Subcutaneous abdominal adipose tissue (tissue), 5 donors: ENCODE data around the gene RPS19.
A peak's percentile ranks its signal among the peaks of the same experiment; 100 is the strongest.

Source experiments
- H3K27ac ChIP-seq: one replicate; pipeline ENCODE4 v1.7.0; 2013; ENCODE audit warnings: low read depth, mild to moderate bottlenecking, inconsistent platforms, low read length, moderate library complexity
- H3K27me3 ChIP-seq, 5 donors: one replicate each; pipeline ENCODE4 v1.7.0; 2013; ENCODE audit warnings: low read length in 5 of 5, inconsistent platforms in 1 of 5; ENCODE audit not compliant: control insufficient read depth in 5 of 5, insufficient read depth in 4 of 5
- H3K36me3 ChIP-seq, 5 donors: one replicate each; pipeline ENCODE4 v1.7.0; 2013; ENCODE audit warnings: low read length in 5 of 5; ENCODE audit not compliant: control insufficient read depth in 5 of 5, insufficient read depth in 5 of 5
- H3K4me1 ChIP-seq, 5 donors: one replicate each; pipeline ENCODE4 v1.7.0; 2013; ENCODE audit warnings: low read length in 5 of 5, mild to moderate bottlenecking in 3 of 5, moderate library complexity in 1 of 5; ENCODE audit not compliant: control insufficient read depth in 5 of 5, insufficient read depth in 5 of 5
- H3K4me3 ChIP-seq, 5 donors: one replicate each; pipeline ENCODE4 v1.7.0; 2013; ENCODE audit warnings: low read length in 5 of 5, low read depth in 1 of 5
- H3K9ac ChIP-seq, 5 donors: one replicate each; pipeline ENCODE4 v1.7.0; 2013; ENCODE audit warnings: low read length in 5 of 5, mild to moderate bottlenecking in 4 of 5, moderate library complexity in 3 of 5
- H3K9me3 ChIP-seq, 5 donors: one replicate each; pipeline ENCODE4 v1.7.0; 2013; ENCODE audit warnings: low read length in 5 of 5; ENCODE audit not compliant: control insufficient read depth in 5 of 5
- donor health status: healthy.
- donor health status: healthy.
- donor health status: healthy.
- donor health status: healthy.
- donor health status: healthy.

RPS19 gene

GRCh38 chr19:41896581-41896942 lies 36.5 kb downstream of the RPS19 start:
- Histone ChIP-seq H3K4me1 (peaks cover 0 to 3% (median 0%) of the 10 kb centered on the region in 5 donors), H3K4me3 (no peak overlapping the region), H3K36me3 (peaks cover 3 to 87% (median 70%) of the 10 kb centered on the region in 5 donors)

GRCh38 chr19:41897181-41897580 lies 37.1 kb downstream of the RPS19 start:
- Histone ChIP-seq H3K9me3 (no peaks in the 10 kb centered on the region), H3K9ac (no peak overlapping the region), H3K4me3 (no peak overlapping the region), H3K27me3 (no peaks in the 10 kb centered on the region), H3K36me3 (peaks cover 3 to 87% (median 72%) of the 10 kb centered on the region in 5 donors), H3K4me1 (peaks cover 0 to 3% (median 0%) of the 10 kb centered on the region in 5 donors), H3K27ac (no peak overlapping the region)

More at GRCh38 chr19:41896581-41896942, 36.5 kb downstream of the RPS19 start:
- no peak overlapping the region for H3K27ac ChIP-seq
- H3K27me3 ChIP-seq: no peaks in the 10 kb centered on the region
- no peak overlapping the region for H3K9ac ChIP-seq
- no peaks in the 10 kb centered on the region for H3K9me3 ChIP-seq

- Histone ChIP-seq H3K27ac (no peak overlapping the region), H3K4me1 (peaks cover 0 to 3% (median 0%) of the 10 kb centered on the region in 5 donors), H3K9me3 (no peaks in the 10 kb centered on the region), H3K27me3 (no peaks in the 10 kb centered on the region), H3K4me3 (no peak overlapping the region), H3K36me3 (peaks cover 3 to 87% (median 72%) of the 10 kb centered on the region in 5 donors), H3K9ac (peak overlapping the region in 1 of 5 donors; percentile 13)
These were observed 37.8 kb downstream of the RPS19 start for GRCh38 chr19:41897820-41898219.

- H3K27me3 ChIP-seq: no peaks in the 10 kb centered on the region
- peaks cover 3 to 88% (median 73%) of the 10 kb centered on the region in 5 donors for H3K36me3 ChIP-seq
- peak overlapping the region in 1 of 5 donors; percentile 13 for H3K9ac ChIP-seq
- no peak overlapping the region for H3K4me3 ChIP-seq
- H3K9me3 ChIP-seq: no peaks in the 10 kb centered on the region
- H3K4me1 ChIP-seq: peaks cover 0 to 3% (median 0%) of the 10 kb centered on the region in 5 donors
- no peak overlapping the region for H3K27ac ChIP-seq
These were observed 38.2 kb downstream of the RPS19 start for GRCh38 chr19:41898235-41898634.

GRCh38 chr19:41901707-41902360 lies 41.8 kb downstream of the RPS19 start:
- Histone ChIP-seq H3K27me3 (no peaks in the 10 kb centered on the region), H3K4me3 (no peak overlapping the region), H3K9ac (no peak overlapping the region), H3K36me3 (peaks cover 3 to 94% (median 82%) of the 10 kb centered on the region in 5 donors), H3K9me3 (no peaks in the 10 kb centered on the region), H3K27ac (no peak overlapping the region), H3K4me1 (peaks cover 0 to 3% (median 0%) of the 10 kb centered on the region in 5 donors)

- Histone ChIP-seq H3K27ac (no peak overlapping the region), H3K27me3 (no peaks in the 10 kb centered on the region), H3K4me3 (no peak overlapping the region), H3K9me3 (no peaks in the 10 kb centered on the region), H3K9ac (no peak overlapping the region), H3K36me3 (peaks cover 3 to 95% (median 84%) of the 10 kb centered on the region in 5 donors), H3K4me1 (peaks cover 0 to 3% (median 0%) of the 10 kb centered on the region in 5 donors)
These were observed 42.5 kb downstream of the RPS19 start for GRCh38 chr19:41902594-41902993.

GRCh38 chr19:41903193-41903953 lies 43.3 kb downstream of the RPS19 start:
- Histone ChIP-seq H3K36me3 (peaks cover 3 to 87% (median 76%) of the 10 kb centered on the region in 5 donors), H3K9ac (no peak overlapping the region), H3K27me3 (no peaks in the 10 kb centered on the region), H3K27ac (no peak overlapping the region), H3K9me3 (no peaks in the 10 kb centered on the region), H3K4me3 (no peak overlapping the region), H3K4me1 (no peaks in the 10 kb centered on the region)

GRCh38 chr19:41904118-41904870 lies 44.2 kb downstream of the RPS19 start:
- H3K9ac ChIP-seq: no peak overlapping the region
- H3K4me1 ChIP-seq: no peaks in the 10 kb centered on the region
- peaks cover 3 to 78% (median 69%) of the 10 kb centered on the region in 5 donors for H3K36me3 ChIP-seq
- H3K4me3 ChIP-seq: no peak overlapping the region
- H3K9me3 ChIP-seq: no peaks in the 10 kb centered on the region
- H3K27ac ChIP-seq: no peak overlapping the region
- H3K27me3 ChIP-seq: no peaks in the 10 kb centered on the region

GRCh38 chr19:41905273-41906002 lies 45.4 kb downstream of the RPS19 start:
- H3K4me3 ChIP-seq: no peak overlapping the region
- H3K9me3 ChIP-seq: no peaks in the 10 kb centered on the region
- no peaks in the 10 kb centered on the region for H3K4me1 ChIP-seq
- peaks cover 0 to 3% (median 0%) of the 10 kb centered on the region in 5 donors for H3K27me3 ChIP-seq
- peaks cover 0 to 69% (median 62%) of the 10 kb centered on the region in 5 donors for H3K36me3 ChIP-seq
- H3K9ac ChIP-seq: no peak overlapping the region
- no peak overlapping the region for H3K27ac ChIP-seq
